Mesenchymal stem cell (in vitro differentiated cells and primary cell): Measurements from ENCODE around the gene ZNF610.

Experiments used
- DNase-seq: peaks from one replicate; pipeline ENCODE4 v3.0.0-alpha.2; 2013
- H2AFZ ChIP-seq: one replicate; pipeline ENCODE4 v1.6.1; 2013; ENCODE audit warnings: low read depth, mild to moderate bottlenecking, control low read depth, inconsistent platforms, low read length, moderate library complexity
- H2AK5ac ChIP-seq: 2 replicates; pipeline ENCODE4 v1.6.1; 2013; ENCODE audit warnings: low read length, moderate library complexity, mild to moderate bottlenecking, inconsistent platforms; ENCODE audit not compliant: severe bottlenecking
- H2BK120ac ChIP-seq: one replicate; pipeline ENCODE4 v1.6.1; 2013; ENCODE audit warnings: low read depth, mild to moderate bottlenecking, inconsistent platforms, low read length, moderate library complexity
- H2BK12ac ChIP-seq, 2 experiments: one replicate each; pipeline ENCODE4 v1.6.1; 2013; ENCODE audit warnings: inconsistent platforms in 2 of 2, low read length in 2 of 2, mild to moderate bottlenecking in 2 of 2, moderate library complexity in 2 of 2, control low read depth in 1 of 2
- H2BK15ac ChIP-seq: one replicate; pipeline ENCODE4 v1.6.1; 2013; ENCODE audit warnings: mild to moderate bottlenecking, low read depth, inconsistent platforms; ENCODE audit not compliant: poor library complexity, severe bottlenecking
- H2BK5ac ChIP-seq: 2 replicates; pipeline ENCODE4 v1.6.1; 2013; ENCODE audit warnings: low read depth, mild to moderate bottlenecking, low read length, control low read depth, inconsistent platforms; ENCODE audit not compliant: poor library complexity, severe bottlenecking
- H3K14ac ChIP-seq, 2 experiments: one replicate each; pipeline ENCODE4 v1.6.1; 2013; ENCODE audit warnings: inconsistent platforms in 2 of 2, low read length in 2 of 2, control low read depth in 1 of 2, mild to moderate bottlenecking in 1 of 2, moderate library complexity in 1 of 2
- H3K18ac ChIP-seq, 2 experiments: one replicate each; pipeline ENCODE4 v1.6.1; 2013; ENCODE audit warnings: inconsistent platforms in 2 of 2, low read length in 2 of 2, control low read depth in 1 of 2, low read depth in 1 of 2, mild to moderate bottlenecking in 1 of 2
- H3K23ac ChIP-seq, 2 experiments: one replicate each; pipeline ENCODE4 v1.6.1; 2013; ENCODE audit warnings: inconsistent platforms in 2 of 2, low read length in 2 of 2, mild to moderate bottlenecking in 2 of 2, moderate library complexity in 2 of 2, control low read depth in 1 of 2
- H3K27ac ChIP-seq: 2 replicates; pipeline ENCODE4 v1.5.1; 2013; ENCODE audit warnings: mild to moderate bottlenecking, moderate library complexity, low read length, control low read depth, inconsistent platforms; ENCODE audit not compliant: poor library complexity, severe bottlenecking
- H3K27me3 ChIP-seq, 2 experiments: 2 replicates each; pipeline versions ENCODE4 v1.6.1 to v1.7.0; 2013; ENCODE audit warnings: low read length in 2 of 2, mild to moderate bottlenecking in 2 of 2, moderate library complexity in 2 of 2, control low read depth in 1 of 2, inconsistent platforms in 1 of 2; ENCODE audit not compliant: control insufficient read depth in 1 of 2, insufficient read depth in 1 of 2
- H3K36me3 ChIP-seq, 2 experiments: 2 replicates each; pipeline versions ENCODE4 v1.6.1 to v1.7.0; 2013; ENCODE audit warnings: low read length in 2 of 2, control low read depth in 1 of 2, inconsistent platforms in 1 of 2, low read depth in 1 of 2, mild to moderate bottlenecking in 1 of 2; ENCODE audit not compliant: insufficient read depth in 2 of 2, control insufficient read depth in 1 of 2
- H3K4ac ChIP-seq, 2 experiments: one replicate each; pipeline ENCODE4 v1.6.1; 2013; ENCODE audit warnings: inconsistent platforms in 2 of 2, low read length in 2 of 2, mild to moderate bottlenecking in 2 of 2, moderate library complexity in 2 of 2, control low read depth in 1 of 2, low read depth in 1 of 2
- H3K4me1 ChIP-seq: 2 replicates; pipeline ENCODE4 v1.6.1; 2013; ENCODE audit warnings: low read depth, low read length, control low read depth; ENCODE audit not compliant: control insufficient read depth, insufficient read depth
- H3K4me2 ChIP-seq: 2 replicates; pipeline ENCODE4 v1.6.1; 2013; ENCODE audit warnings: low read length, mild to moderate bottlenecking, inconsistent platforms; ENCODE audit not compliant: poor library complexity, severe bottlenecking
- H3K4me3 ChIP-seq, 2 experiments: 2 replicates each; pipeline versions ENCODE4 v1.5.1 to v1.7.0; 2013; ENCODE audit warnings: low read length in 2 of 2, mild to moderate bottlenecking in 2 of 2, control low read depth in 1 of 2, low read depth in 1 of 2; ENCODE audit not compliant: insufficient read depth in 1 of 2
- H3K79me1 ChIP-seq: replicated peaks from 2 replicates; pipeline ENCODE4 v1.6.1; 2013; ENCODE audit warnings: mild to moderate bottlenecking, control low read depth, low read length, inconsistent platforms; ENCODE audit not compliant: poor library complexity, severe bottlenecking
- H3K9ac ChIP-seq: 2 replicates; pipeline ENCODE4 v1.7.0; 2013; ENCODE audit warnings: mild to moderate bottlenecking, low read length, moderate library complexity
- H3K9me3 ChIP-seq: 2 replicates; pipeline ENCODE4 v1.7.0; 2013; ENCODE audit warnings: mild to moderate bottlenecking, low read length; ENCODE audit not compliant: control insufficient read depth
- H4K8ac ChIP-seq: one replicate; pipeline ENCODE4 v1.6.1; 2013; ENCODE audit warnings: inconsistent platforms, mild to moderate bottlenecking, low read length, moderate library complexity
- H4K91ac ChIP-seq: one replicate; pipeline ENCODE4 v1.6.1; 2013; ENCODE audit warnings: mild to moderate bottlenecking, low read length, inconsistent platforms
- WGBS: methylation state at CpG from one replicate; pipeline ENCODE4 v1.1.7; 2013; ENCODE audit warnings: mixed read lengths; 5-methylcytosine and 5-hydroxymethylcytosine counted together

ZNF610 gene

DNA sequence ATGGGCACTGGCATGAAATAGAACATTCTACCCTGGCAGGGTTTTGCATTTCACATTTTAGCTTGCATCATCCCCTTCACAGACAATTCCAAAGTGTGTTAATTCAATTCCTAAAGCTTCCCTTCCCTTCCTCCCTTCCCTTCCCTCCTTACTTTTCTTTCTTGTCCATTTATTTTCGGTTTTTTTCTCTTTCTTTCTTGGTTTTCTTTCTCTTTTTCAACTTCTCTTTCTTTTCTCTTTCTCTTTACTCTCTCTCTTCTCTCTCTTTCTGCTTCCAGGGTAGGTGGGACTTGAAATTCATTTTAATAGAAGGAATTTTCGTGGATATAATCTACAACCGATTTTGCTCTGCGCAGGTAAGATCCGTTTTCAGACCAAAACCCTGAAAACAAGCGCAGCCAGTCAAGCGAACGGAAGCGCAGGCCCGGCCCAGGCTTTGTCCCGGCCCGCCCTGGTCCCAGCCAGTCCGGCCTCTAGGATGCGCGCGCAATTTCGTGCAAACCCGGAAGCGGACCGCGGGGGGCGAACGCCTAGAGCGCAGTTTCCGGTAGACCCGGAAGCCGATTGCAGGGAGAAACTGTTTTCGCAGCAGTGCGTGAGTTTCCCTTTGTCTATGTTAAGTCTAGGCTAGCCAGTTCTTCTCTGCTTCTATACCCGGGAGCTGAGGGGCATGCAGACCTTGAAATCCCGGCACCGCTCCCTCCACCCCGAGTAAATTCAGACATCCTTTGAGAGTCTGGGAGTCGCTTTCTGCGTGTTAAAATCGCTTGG is 61.5 kb downstream of the ZNF610 start, which contains the start of gene ZNF528:
Gene ZNF528, plus strand, starts transcription at position 540 of the 771 bp plus-strand sequence. CDS start 4,165 bp downstream, outside the sequence.
- Histone ChIP-seq H3K4me1 (peaks cover 2% of the 10 kb centered on the region), H3K14ac (peak within 1 kb of the TSS in 1 of 2 experiments; percentile 26), H4K8ac (peak within 1 kb of the TSS; percentile 83)

GRCh38 chr19:52398081-52398441 is 62.0 kb downstream of the ZNF610 start:
- H3K9ac ChIP-seq, result peak overlapping the region; percentile 97
- H4K91ac ChIP-seq, result peak overlapping the region; percentile 60
- H2BK12ac ChIP-seq, result no peak overlapping the region
- 5% methylated on average over 14 of the region's 14 CpGs for WGBS
- peaks cover 33 to 65% of the 10 kb centered on the region in 2 experiments for H3K36me3 ChIP-seq
- no peak overlapping the region for H3K23ac ChIP-seq
- peak overlapping the region; percentile 60 for H2AK5ac ChIP-seq
- no peak for DNase-seq
- H2BK15ac ChIP-seq, result peak overlapping the region; percentile 39
- peak overlapping the region in 1 of 2 experiments; percentile 26 for H3K14ac ChIP-seq
- peaks cover 2% of the 10 kb centered on the region for H3K4me1 ChIP-seq
- no peak overlapping the region for H2BK5ac ChIP-seq
- H3K4ac ChIP-seq, result peak overlapping the region; percentile 68 to 81
- H3K9me3 ChIP-seq, result peaks cover 64% of the 10 kb centered on the region
- H4K8ac ChIP-seq, result peak overlapping the region; percentile 83
- H3K27me3 ChIP-seq, result no peaks in the 10 kb centered on the region
- H2BK120ac ChIP-seq, result no peak overlapping the region
- H3K4me3 ChIP-seq, result peak overlapping the region; percentile 68 to 95
- H3K79me1 ChIP-seq, result peaks cover 25% of the 10 kb centered on the region
- peak overlapping the region; percentile 52 to 83 for H3K18ac ChIP-seq
- peak overlapping the region; percentile 73 for H3K4me2 ChIP-seq
- peak overlapping the region; percentile 46 for H2AFZ ChIP-seq
- peak overlapping the region; percentile 81 for H3K27ac ChIP-seq

More for the DNA sequence above, 61.5 kb downstream of the ZNF610 start, which contains the start of gene ZNF528:
- Histone ChIP-seq H3K27ac (peak within 1 kb of the TSS; percentile 81), H3K18ac (peak within 1 kb of the TSS; percentile 52 to 83), H3K4ac (peak within 1 kb of the TSS; percentile 68 to 81), H4K91ac (peak within 1 kb of the TSS; percentile 60), H3K9ac (peak within 1 kb of the TSS; percentile 97), H3K4me2 (peak within 1 kb of the TSS; percentile 73), H3K23ac (no peak within 1 kb of the TSS), H2AFZ (peak within 1 kb of the TSS; percentile 46), H3K4me3 (peak within 1 kb of the TSS; percentile 68 to 95), H2AK5ac (peak within 1 kb of the TSS; percentile 60), H2BK120ac (no peak within 1 kb of the TSS), H3K27me3 (no peaks in the 10 kb centered on the region), H2BK15ac (peak within 1 kb of the TSS; percentile 39), H3K9me3 (peaks cover 63% of the 10 kb centered on the region), H2BK5ac (no peak within 1 kb of the TSS), H3K36me3 (peaks cover 31 to 60% of the 10 kb centered on the region in 2 experiments), H2BK12ac (peak within 1 kb of the TSS in 1 of 2 experiments; percentile 24), H3K79me1 (peaks cover 25% of the 10 kb centered on the region)
- WGBS, result under 1% methylated on average over 36 of the region's 36 CpGs
- DNase-seq, result peak; percentile 94

DNA sequence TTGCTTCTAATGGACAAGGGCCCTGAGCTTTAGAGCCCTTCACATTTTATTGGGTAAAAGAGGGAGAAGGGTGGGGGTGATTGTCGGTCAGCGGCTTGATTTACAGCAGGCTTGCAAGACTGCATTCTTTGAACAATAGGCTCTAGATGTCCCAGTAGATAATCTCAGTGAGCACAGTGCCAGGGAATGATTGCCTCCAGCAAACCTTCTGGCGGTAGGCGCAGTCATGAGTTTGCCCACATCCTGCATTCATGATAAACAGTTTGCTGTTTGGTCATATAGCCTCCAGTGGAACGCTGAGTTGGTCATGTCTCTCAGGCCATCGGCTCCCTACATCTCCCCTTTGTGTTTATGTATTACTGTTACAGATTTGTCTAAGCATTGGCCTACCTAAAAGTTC is 74.2 kb downstream of the ZNF610 start:
- Histone ChIP-seq H2AK5ac (no peak overlapping the region), H2AFZ (no peak overlapping the region), H2BK5ac (no peak overlapping the region), H4K8ac (no peak overlapping the region), H3K4ac (no peak overlapping the region), H3K27ac (no peak overlapping the region), H3K27me3 (no peaks in the 10 kb centered on the region), H3K9ac (no peak overlapping the region), H3K4me1 (no peaks in the 10 kb centered on the region), H2BK120ac (no peak overlapping the region), H4K91ac (no peak overlapping the region), H3K4me3 (peak overlapping the region in 1 of 2 experiments; percentile 32), H3K36me3 (peaks cover 53 to 96% of the 10 kb centered on the region in 2 experiments), H2BK15ac (no peak overlapping the region), H3K4me2 (no peak overlapping the region), H3K18ac (no peak overlapping the region), H2BK12ac (no peak overlapping the region), H3K79me1 (no peaks in the 10 kb centered on the region), H3K14ac (no peak overlapping the region), H3K23ac (no peak overlapping the region), H3K9me3 (peaks cover 99% of the 10 kb centered on the region)
- no peak for DNase-seq
- WGBS, result 97% methylated on average over 4 of the region's 6 CpGs

- no peak overlapping the region for H4K91ac ChIP-seq
- H3K9ac ChIP-seq, result no peak overlapping the region
Observed at GRCh38 chr19:52415711-52416110, 79.7 kb downstream of the ZNF610 start.

More at GRCh38 chr19:52415711-52416110, 79.7 kb downstream of the ZNF610 start:
- H3K27me3 ChIP-seq, result no peaks in the 10 kb centered on the region
- H3K4me2 ChIP-seq, result no peak overlapping the region
- H3K14ac ChIP-seq, result no peak overlapping the region
- H3K9me3 ChIP-seq, result peaks cover 99% of the 10 kb centered on the region
- H3K4me3 ChIP-seq, result peak overlapping the region in 1 of 2 experiments; percentile 28
- no peak overlapping the region for H3K23ac ChIP-seq
- H3K18ac ChIP-seq, result no peak overlapping the region
- H3K4ac ChIP-seq, result no peak overlapping the region
- peaks cover 13 to 42% of the 10 kb centered on the region in 2 experiments for H3K36me3 ChIP-seq
- no peak overlapping the region for H2BK5ac ChIP-seq
- no peak overlapping the region for H2BK15ac ChIP-seq
- no peaks in the 10 kb centered on the region for H3K4me1 ChIP-seq
- H2BK120ac ChIP-seq, result no peak overlapping the region
- no peak overlapping the region for H2BK12ac ChIP-seq
- no peak for DNase-seq
- H3K27ac ChIP-seq, result no peak overlapping the region
- H2AK5ac ChIP-seq, result no peak overlapping the region
- 93% methylated on average over 5 of the region's 5 CpGs for WGBS
- no peak overlapping the region for H4K8ac ChIP-seq
- H2AFZ ChIP-seq, result no peak overlapping the region
- no peaks in the 10 kb centered on the region for H3K79me1 ChIP-seq
